Measurements from ENCODE around the gene PNMA3. TPM values are rescaled to one million over a fixed set of nuclear protein-coding genes. Genes with fewer than 3 reads are reported as not detected.

The PNMA3 gene
- polyA plus RNA-seq, 3 donors: 0.79 TPM; not detected in 2

GRCh38 chrX:153063315-153063714 is 7.0 kb downstream of the PNMA3 start:
- DNase-seq: no peak
- H3K27me3 ChIP-seq (ENCODE audit: control insufficient read depth in 2 of 2, insufficient read depth in 2 of 2, low read length in 2 of 2): no peaks in the 10 kb centered on the region
- no peaks in the 10 kb centered on the region for H3K9me3 Mint-ChIP-seq
- intact Hi-C loops (cut with micrococcal nuclease): no loop called here
- no peak overlapping the region for H3K4me3 ChIP-seq (replicated peaks in 1 of 3; ENCODE audit: low read depth in 2 of 3, low read length in 3 of 3)
- H3K4me1 ChIP-seq (ENCODE audit: control insufficient read depth in 1 of 2, insufficient read depth in 2 of 2, low read length in 2 of 2): no peaks in the 10 kb centered on the region
- H4K20me1 ChIP-seq (ENCODE audit: insufficient read depth, low read length): no peaks in the 10 kb centered on the region
- H3K9me3 ChIP-seq (replicated peaks in 1 of 2; ENCODE audit: control insufficient read depth in 1 of 2, insufficient read depth in 1 of 2, low read length in 2 of 2): no peaks in the 10 kb centered on the region
- no peak overlapping the region for H2AFZ ChIP-seq (ENCODE audit: insufficient read depth, low read depth, low read length, poor library complexity, severe bottlenecking)
- no peak overlapping the region for H3K27ac ChIP-seq (ENCODE audit: low read depth in 1 of 2, low read length in 2 of 2)
- H3K27ac Mint-ChIP-seq: no peak overlapping the region
- TF ChIP-seq CTCF (IDR thresholded peaks at IDR 0.05): no peak
- H3K4me3 Mint-ChIP-seq: no peak overlapping the region
- no peak overlapping the region for H3K4me2 ChIP-seq (replicated peaks; ENCODE audit: extremely low read depth, low read length, poor library complexity, severe bottlenecking)
- H3K4me1 Mint-ChIP-seq: peaks cover 2% of the 10 kb centered on the region
- H3K9ac ChIP-seq (ENCODE audit: insufficient read depth, low read length, poor library complexity, severe bottlenecking): no peak overlapping the region
- H3K36me3 Mint-ChIP-seq: no peaks in the 10 kb centered on the region
- H3K27me3 Mint-ChIP-seq (ENCODE audit: low read depth in 3 of 3): peaks cover 1 to 4% (median 2%) of the 10 kb centered on the region in 3 donors
- no peaks in the 10 kb centered on the region for H3K36me3 ChIP-seq (replicated peaks in 1 of 2; ENCODE audit: control insufficient read depth in 1 of 2, insufficient read depth in 2 of 2, low read length in 2 of 2)
- H3K79me2 ChIP-seq (ENCODE audit: insufficient read depth, low read length): no peaks in the 10 kb centered on the region

DNA sequence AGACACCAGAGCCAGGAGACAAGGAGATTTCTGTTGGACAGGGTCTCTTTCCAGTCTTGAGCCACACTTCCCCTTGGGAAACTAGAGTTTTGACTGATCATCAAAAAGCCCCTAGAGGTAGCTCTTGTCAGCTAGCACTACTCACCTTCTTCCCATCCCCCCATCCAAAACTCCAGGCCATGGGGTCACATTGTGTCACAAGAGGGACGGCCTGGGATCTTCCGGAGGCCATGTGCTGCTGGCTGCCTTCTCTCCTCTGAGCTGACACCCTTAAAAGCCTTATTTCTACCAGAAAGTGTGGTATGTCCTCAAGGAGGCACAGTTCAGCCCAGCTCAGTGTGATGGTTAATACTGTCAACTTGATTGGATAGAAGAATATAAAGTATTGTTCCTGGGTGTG is 7.8 kb downstream of the PNMA3 start:
- Mint-ChIP-seq H3K36me3 (no peaks in the 10 kb centered on the region), H3K27ac (no peak overlapping the region), H3K4me3 (no peak overlapping the region), H3K27me3 (ENCODE audit: low read depth in 3 of 3) (peaks cover 0 to 4% (median 0%) of the 10 kb centered on the region in 3 donors), H3K9me3 (no peaks in the 10 kb centered on the region), H3K4me1 (peaks cover 2% of the 10 kb centered on the region)
- no peaks in the 10 kb centered on the region for H3K27me3 ChIP-seq (ENCODE audit: control insufficient read depth in 2 of 2, insufficient read depth in 2 of 2, low read length in 2 of 2)
- no peaks in the 10 kb centered on the region for H3K9me3 ChIP-seq (replicated peaks in 1 of 2; ENCODE audit: control insufficient read depth in 1 of 2, insufficient read depth in 1 of 2, low read length in 2 of 2)
- no peak overlapping the region for H2AFZ ChIP-seq (ENCODE audit: insufficient read depth, low read depth, low read length, poor library complexity, severe bottlenecking)
- H3K36me3 ChIP-seq (replicated peaks in 1 of 2; ENCODE audit: control insufficient read depth in 1 of 2, insufficient read depth in 2 of 2, low read length in 2 of 2): no peaks in the 10 kb centered on the region
- H3K4me1 ChIP-seq (ENCODE audit: control insufficient read depth in 1 of 2, insufficient read depth in 2 of 2, low read length in 2 of 2): no peaks in the 10 kb centered on the region
- H3K4me2 ChIP-seq (replicated peaks; ENCODE audit: extremely low read depth, low read length, poor library complexity, severe bottlenecking): no peak overlapping the region
- TF ChIP-seq CTCF (IDR thresholded peaks at IDR 0.05): no peak
- intact Hi-C loops (cut with micrococcal nuclease): no loop called here
- DNase-seq: no peak
- H3K4me3 ChIP-seq (replicated peaks in 1 of 3; ENCODE audit: low read depth in 2 of 3, low read length in 3 of 3): no peak overlapping the region
- WGBS (ENCODE audit: insufficient coverage): no CpG with 5 or more reads among the region's 2 CpGs
- no peak overlapping the region for H3K27ac ChIP-seq (ENCODE audit: low read depth in 1 of 2, low read length in 2 of 2)
- no peaks in the 10 kb centered on the region for H3K79me2 ChIP-seq (ENCODE audit: insufficient read depth, low read length)
- no peak overlapping the region for H3K9ac ChIP-seq (ENCODE audit: insufficient read depth, low read length, poor library complexity, severe bottlenecking)
- H4K20me1 ChIP-seq (ENCODE audit: insufficient read depth, low read length): no peaks in the 10 kb centered on the region
